Prostate gland (tissue), 2 donors: ENCODE data around the gene EPS8L1.

Source experiments
- CTCF ChIP-seq, 4 experiments: fragments of 200-600 bp in 2 of 4; fragments of 450-650 bp in 2 of 4; sonication (generic) in 2 of 4; IDR thresholded peaks; 1 replicate in 3 of 4; 2 replicates in 1 of 4; pipeline ENCODE4 v1.5.1; 2016 to 2019; ENCODE audit warnings: antibody characterized with exemption in 4 of 4, mild to moderate bottlenecking in 2 of 4, moderate library complexity in 2 of 4
- POLR2A ChIP-seq: fragments of 450-650 bp; IDR thresholded peaks from one replicate; pipeline ENCODE4 v1.6.1; 2016; ENCODE audit warnings: antibody characterized with exemption, mild to moderate bottlenecking

GRCh38 chr19:55032170-55032800 is 43.4 kb upstream of the EPS8L1 start:
- TF ChIP-seq CTCF (IDR thresholded peaks at IDR 0.05) = no peak
- TF ChIP-seq POLR2A = no peak
